ENCODE measurements around the gene PUS10.

PUS10 gene

GRCh38 chr2:60977562-60977895 lies 40.5 kb downstream of the PUS10 start:
- Histone ChIP-seq H3K79me2 (peaks cover 2% of the 10 kb centered on the region), H3K27me3 (ENCODE audit: control insufficient read depth, insufficient read depth, low read length) (no peaks in the 10 kb centered on the region), H3K4me3 (ENCODE audit: low read depth, low read length) (no peak overlapping the region), H3K9ac (no peak overlapping the region), H3K27ac (no peak overlapping the region), H3K9me3 (ENCODE audit: control insufficient read depth, low read length) (no peaks in the 10 kb centered on the region), H3K4me2 (ENCODE audit: low read length) (no peak overlapping the region), H3K4me1 (no peaks in the 10 kb centered on the region), H2AFZ (no peak overlapping the region), H3K36me3 (ENCODE audit: control insufficient read depth, insufficient read depth, low read length) (no peaks in the 10 kb centered on the region)
- TF ChIP-seq, protein P1, sequence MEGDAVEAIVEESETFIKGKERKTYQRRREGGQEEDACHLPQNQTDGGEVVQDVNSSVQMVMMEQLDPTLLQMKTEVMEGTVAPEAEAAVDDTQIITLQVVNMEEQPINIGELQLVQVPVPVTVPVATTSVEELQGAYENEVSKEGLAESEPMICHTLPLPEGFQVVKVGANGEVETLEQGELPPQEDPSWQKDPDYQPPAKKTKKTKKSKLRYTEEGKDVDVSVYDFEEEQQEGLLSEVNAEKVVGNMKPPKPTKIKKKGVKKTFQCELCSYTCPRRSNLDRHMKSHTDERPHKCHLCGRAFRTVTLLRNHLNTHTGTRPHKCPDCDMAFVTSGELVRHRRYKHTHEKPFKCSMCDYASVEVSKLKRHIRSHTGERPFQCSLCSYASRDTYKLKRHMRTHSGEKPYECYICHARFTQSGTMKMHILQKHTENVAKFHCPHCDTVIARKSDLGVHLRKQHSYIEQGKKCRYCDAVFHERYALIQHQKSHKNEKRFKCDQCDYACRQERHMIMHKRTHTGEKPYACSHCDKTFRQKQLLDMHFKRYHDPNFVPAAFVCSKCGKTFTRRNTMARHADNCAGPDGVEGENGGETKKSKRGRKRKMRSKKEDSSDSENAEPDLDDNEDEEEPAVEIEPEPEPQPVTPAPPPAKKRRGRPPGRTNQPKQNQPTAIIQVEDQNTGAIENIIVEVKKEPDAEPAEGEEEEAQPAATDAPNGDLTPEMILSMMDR (IDR thresholded peaks at IDR 0.05) = no peak

DNA sequence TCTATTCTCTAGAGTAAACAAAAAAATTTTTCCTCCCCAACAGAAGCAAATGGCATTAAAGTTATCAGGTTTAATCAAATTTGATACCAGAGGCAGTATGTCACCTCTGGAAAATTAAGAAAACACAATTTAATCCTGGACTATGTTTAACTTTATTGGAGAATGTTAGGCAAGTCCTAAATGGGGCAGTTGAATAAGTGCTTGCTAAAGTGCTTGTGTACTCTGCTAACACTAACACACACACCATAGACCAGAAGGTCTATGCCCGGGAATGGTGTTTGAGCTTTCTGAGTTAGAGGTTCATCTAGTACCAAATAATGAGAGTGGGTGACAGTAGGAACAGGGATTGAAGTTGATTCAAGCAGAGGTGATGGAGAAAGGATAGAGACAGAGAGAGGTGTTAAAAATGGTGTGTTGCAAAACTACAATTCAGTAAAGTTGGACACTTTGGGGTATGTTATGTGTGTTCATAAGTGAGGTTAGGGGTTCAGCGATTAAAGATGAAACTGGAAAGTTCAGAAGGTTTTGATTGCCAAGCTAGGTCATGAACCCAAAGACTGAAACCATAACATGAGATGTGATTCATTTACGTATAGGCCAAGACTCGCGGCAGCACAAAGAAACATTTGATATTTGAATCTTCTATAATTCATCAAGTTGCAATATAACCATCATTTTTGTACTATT lies 41.0 kb downstream of the PUS10 start:
- Histone ChIP-seq H3K27me3 (ENCODE audit: control insufficient read depth, insufficient read depth, low read length) (no peaks in the 10 kb centered on the region), H3K79me2 (peaks cover 2% of the 10 kb centered on the region), H3K36me3 (ENCODE audit: control insufficient read depth, insufficient read depth, low read length) (no peaks in the 10 kb centered on the region), H3K9ac (no peak overlapping the region), H2AFZ (no peak overlapping the region), H3K4me2 (ENCODE audit: low read length) (no peak overlapping the region), H3K9me3 (ENCODE audit: control insufficient read depth, low read length) (no peaks in the 10 kb centered on the region), H3K4me3 (ENCODE audit: low read depth, low read length) (no peak overlapping the region), H3K4me1 (no peaks in the 10 kb centered on the region), H3K27ac (no peak overlapping the region)
- TF ChIP-seq, protein P1 (IDR thresholded peaks at IDR 0.05) = no peak

DNA sequence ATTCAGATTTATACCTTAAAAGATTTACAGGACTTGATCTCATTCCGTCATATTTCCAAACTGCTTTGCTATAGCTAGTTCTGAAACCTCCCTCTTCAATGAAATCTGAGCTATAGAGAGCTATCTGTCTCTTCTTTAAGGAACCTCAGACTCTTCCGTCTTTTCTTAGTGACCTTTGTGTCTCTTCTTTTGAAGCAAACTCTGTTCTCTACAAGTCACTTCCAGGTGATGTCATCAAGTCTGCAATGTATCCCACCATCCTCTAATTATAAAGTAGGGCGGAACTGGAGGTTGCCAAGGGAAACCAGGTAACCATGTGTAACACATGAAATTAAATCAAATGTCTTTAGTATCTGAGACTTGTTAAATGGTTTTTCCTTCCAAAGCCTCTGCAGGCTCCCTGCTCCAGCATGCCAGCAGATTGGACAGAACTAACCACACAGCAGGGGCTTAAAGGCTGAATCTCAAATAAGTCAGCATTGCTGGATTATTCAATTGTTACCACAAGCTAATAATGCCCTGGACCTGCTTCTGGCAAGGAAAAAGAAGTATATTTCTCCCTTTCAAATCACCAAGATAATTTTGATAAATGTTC lies 41.7 kb downstream of the PUS10 start:
- H3K4me3 ChIP-seq (ENCODE audit: low read depth, low read length) = no peak overlapping the region
- H3K4me1 ChIP-seq = no peaks in the 10 kb centered on the region
- no peaks in the 10 kb centered on the region for H3K27me3 ChIP-seq (ENCODE audit: control insufficient read depth, insufficient read depth, low read length)
- H3K27ac ChIP-seq = no peak overlapping the region
- no peaks in the 10 kb centered on the region for H3K9me3 ChIP-seq (ENCODE audit: control insufficient read depth, low read length)
- no peaks in the 10 kb centered on the region for H3K36me3 ChIP-seq (ENCODE audit: control insufficient read depth, insufficient read depth, low read length)
- no peak overlapping the region for H2AFZ ChIP-seq
- H3K9ac ChIP-seq = no peak overlapping the region
- peaks cover 2% of the 10 kb centered on the region for H3K79me2 ChIP-seq
- TF ChIP-seq, protein P1 (IDR thresholded peaks at IDR 0.05) = no peak
- H3K4me2 ChIP-seq (ENCODE audit: low read length) = no peak overlapping the region

GRCh38 chr2:60974652-60975051 lies 43.4 kb downstream of the PUS10 start:
- Histone ChIP-seq H3K79me2 (peaks cover 2% of the 10 kb centered on the region), H3K4me1 (no peaks in the 10 kb centered on the region), H2AFZ (no peak overlapping the region), H3K9ac (no peak overlapping the region), H3K36me3 (ENCODE audit: control insufficient read depth, insufficient read depth, low read length) (no peaks in the 10 kb centered on the region), H3K4me2 (ENCODE audit: low read length) (no peak overlapping the region), H3K9me3 (ENCODE audit: control insufficient read depth, low read length) (no peaks in the 10 kb centered on the region), H3K27ac (no peak overlapping the region), H3K4me3 (ENCODE audit: low read depth, low read length) (no peak overlapping the region), H3K27me3 (ENCODE audit: control insufficient read depth, insufficient read depth, low read length) (no peaks in the 10 kb centered on the region)
- TF ChIP-seq, protein P1 (IDR thresholded peaks at IDR 0.05) = no peak

- Histone ChIP-seq H3K4me1 (no peaks in the 10 kb centered on the region), H3K4me2 (ENCODE audit: low read length) (no peak overlapping the region), H3K9ac (no peak overlapping the region), H3K9me3 (ENCODE audit: control insufficient read depth, low read length) (no peaks in the 10 kb centered on the region), H3K79me2 (peaks cover 2% of the 10 kb centered on the region), H3K36me3 (ENCODE audit: control insufficient read depth, insufficient read depth, low read length) (no peaks in the 10 kb centered on the region), H3K4me3 (ENCODE audit: low read depth, low read length) (no peak overlapping the region), H3K27ac (no peak overlapping the region), H2AFZ (no peak overlapping the region), H3K27me3 (ENCODE audit: control insufficient read depth, insufficient read depth, low read length) (no peaks in the 10 kb centered on the region)
- TF ChIP-seq, protein P1 (IDR thresholded peaks at IDR 0.05) = no peak
Measured at GRCh38 chr2:60973705-60974104, 44.4 kb downstream of the PUS10 start.

All from parathyroid adenoma (tissue), 2 donors.